ENCODE measurements around the gene IREB2. TPM values are rescaled to one million over a fixed set of nuclear protein-coding genes. Genes with fewer than 3 reads are reported as not detected.

The IREB2 gene
- total RNA-seq, 2 donors from 2014 or later, result 81.4 to 92.6 TPM

GRCh38 chr15:78449220-78449999 lies 11.4 kb downstream of the IREB2 start:
- Mint-ChIP-seq H3K9me3 (no peaks in the 10 kb centered on the region), H3K4me1 (peaks cover 15% of the 10 kb centered on the region), H3K27me3 (ENCODE audit: insufficient read depth) (no peaks in the 10 kb centered on the region), H3K4me3 (no peak overlapping the region), H3K36me3 (ENCODE audit: low read depth) (peaks cover 44% of the 10 kb centered on the region), H3K27ac (peak overlapping the region; percentile 35)
- Histone ChIP-seq H3K27ac (ENCODE audit: low read depth, low read length) (no peak overlapping the region), H3K27me3 (ENCODE audit: control insufficient read depth, insufficient read depth, low read length, poor library complexity, severe bottlenecking) (no peaks in the 10 kb centered on the region), H3K9me3 (ENCODE audit: control insufficient read depth, low read length) (no peaks in the 10 kb centered on the region), H3K9ac (ENCODE audit: extremely low read depth, low read length, poor library complexity, severe bottlenecking) (no peak overlapping the region), H3K36me3 (ENCODE audit: control insufficient read depth, insufficient read depth, low read length) (peaks cover 66% of the 10 kb centered on the region), H3K4me1 (ENCODE audit: control insufficient read depth, insufficient read depth, low read length) (no peaks in the 10 kb centered on the region), H3K4me3 (ENCODE audit: low read length) (no peak overlapping the region)
- no peak for DNase-seq
- no peak for TF ChIP-seq CTCF (conservative IDR thresholded peaks at IDR 0.05)
- 92 to 100% methylated on average over 4 to 7 of the region's 8 CpGs for WGBS, 2 experiments (ENCODE audit: insufficient coverage in 1 of 2, insufficient read length in 1 of 2)

GRCh38 chr15:78450285-78450858 lies 12.4 kb downstream of the IREB2 start:
- Histone ChIP-seq H3K4me1 (ENCODE audit: control insufficient read depth, insufficient read depth, low read length) (no peaks in the 10 kb centered on the region), H3K9me3 (ENCODE audit: control insufficient read depth, low read length) (no peaks in the 10 kb centered on the region), H3K27ac (ENCODE audit: low read depth, low read length) (no peak overlapping the region), H3K36me3 (ENCODE audit: control insufficient read depth, insufficient read depth, low read length) (peaks cover 57% of the 10 kb centered on the region), H3K9ac (ENCODE audit: extremely low read depth, low read length, poor library complexity, severe bottlenecking) (no peak overlapping the region), H3K27me3 (ENCODE audit: control insufficient read depth, insufficient read depth, low read length, poor library complexity, severe bottlenecking) (no peaks in the 10 kb centered on the region), H3K4me3 (ENCODE audit: low read length) (no peak overlapping the region)
- WGBS, 2 experiments (ENCODE audit: insufficient coverage in 1 of 2, insufficient read length in 1 of 2), result 88% methylated on average over 5 of the region's 5 CpGs
- Mint-ChIP-seq H3K9me3 (no peaks in the 10 kb centered on the region), H3K27me3 (ENCODE audit: insufficient read depth) (no peaks in the 10 kb centered on the region), H3K4me3 (no peak overlapping the region), H3K36me3 (ENCODE audit: low read depth) (peaks cover 36% of the 10 kb centered on the region), H3K27ac (peak overlapping the region; percentile 29), H3K4me1 (peaks cover 15% of the 10 kb centered on the region)
- no peak for TF ChIP-seq CTCF (conservative IDR thresholded peaks at IDR 0.05)
- no peak for DNase-seq

- Mint-ChIP-seq H3K4me3 (no peak overlapping the region), H3K36me3 (ENCODE audit: low read depth) (peaks cover 17% of the 10 kb centered on the region), H3K4me1 (peaks cover 15% of the 10 kb centered on the region), H3K27ac (no peak overlapping the region), H3K9me3 (no peaks in the 10 kb centered on the region), H3K27me3 (ENCODE audit: insufficient read depth) (no peaks in the 10 kb centered on the region)
- peaks cover 41% of the 10 kb centered on the region for H3K36me3 ChIP-seq (ENCODE audit: control insufficient read depth, insufficient read depth, low read length)
- H3K27ac ChIP-seq (ENCODE audit: low read depth, low read length), result no peak overlapping the region
- no peaks in the 10 kb centered on the region for H3K27me3 ChIP-seq (ENCODE audit: control insufficient read depth, insufficient read depth, low read length, poor library complexity, severe bottlenecking)
- no peak for DNase-seq
- H3K9me3 ChIP-seq (ENCODE audit: control insufficient read depth, low read length), result no peaks in the 10 kb centered on the region
- no peak overlapping the region for H3K9ac ChIP-seq (ENCODE audit: extremely low read depth, low read length, poor library complexity, severe bottlenecking)
- H3K4me3 ChIP-seq (ENCODE audit: low read length), result no peak overlapping the region
- TF ChIP-seq CTCF (conservative IDR thresholded peaks at IDR 0.05), result no peak
- 94% methylated on average over 3 of the region's 3 CpGs; no CpG with 5 or more reads in 1 of the 2 experiments for WGBS, 2 experiments (ENCODE audit: insufficient coverage in 1 of 2, insufficient read length in 1 of 2)
- no peaks in the 10 kb centered on the region for H3K4me1 ChIP-seq (ENCODE audit: control insufficient read depth, insufficient read depth, low read length)
Measured at GRCh38 chr15:78452485-78452884, 14.5 kb downstream of the IREB2 start.

Data from endodermal cell (in vitro differentiated cells).